GM04504 (cell line): ENCODE results near the gene FBN2.

Experiments used
- DNase-seq: peaks from one replicate; pipeline ENCODE4 v3.0.0-alpha.2; 2012; ENCODE audit warnings: low read depth

FBN2 gene

DNA sequence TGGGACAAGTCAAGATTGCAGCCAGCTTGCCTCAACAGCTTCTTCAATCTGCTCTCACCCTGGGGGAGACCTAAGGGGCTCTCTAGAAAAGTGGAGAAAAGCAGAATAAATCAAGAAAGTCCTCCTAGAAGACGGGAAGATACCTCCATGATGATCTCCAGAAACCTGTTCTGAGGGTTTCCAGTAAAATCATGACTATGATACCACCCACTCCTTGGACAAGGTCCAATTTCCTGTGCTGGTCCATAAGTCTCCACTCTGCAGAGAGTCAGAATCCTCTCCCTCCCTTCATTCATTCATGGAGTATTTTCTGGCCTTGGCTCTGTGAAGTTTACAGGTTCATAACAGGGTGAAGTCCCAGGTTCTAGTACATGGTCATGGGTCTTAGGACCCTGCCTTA, 285.8 kb downstream of the FBN2 start:
- DNase-seq, result no peak

DNA sequence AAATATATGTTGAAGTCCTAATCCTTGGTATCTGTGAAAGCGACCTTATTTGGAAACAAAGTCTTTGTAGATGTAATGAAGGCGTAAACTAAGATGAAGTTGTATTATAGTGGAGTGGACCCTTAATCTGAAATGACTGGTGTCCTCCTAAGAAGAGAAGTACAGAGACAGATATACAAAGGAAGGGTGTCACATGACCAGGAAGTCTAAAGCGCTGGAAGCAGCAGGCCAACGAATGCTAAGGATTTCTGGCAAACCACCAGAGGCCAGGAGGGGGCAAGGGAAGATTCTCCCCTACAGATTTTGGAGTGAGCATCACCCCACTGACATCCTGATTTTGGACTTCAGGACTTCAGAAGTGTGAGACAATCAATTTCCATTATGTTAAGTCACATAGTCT, 292.1 kb downstream of the FBN2 start:
- DNase-seq, result no peak

DNA sequence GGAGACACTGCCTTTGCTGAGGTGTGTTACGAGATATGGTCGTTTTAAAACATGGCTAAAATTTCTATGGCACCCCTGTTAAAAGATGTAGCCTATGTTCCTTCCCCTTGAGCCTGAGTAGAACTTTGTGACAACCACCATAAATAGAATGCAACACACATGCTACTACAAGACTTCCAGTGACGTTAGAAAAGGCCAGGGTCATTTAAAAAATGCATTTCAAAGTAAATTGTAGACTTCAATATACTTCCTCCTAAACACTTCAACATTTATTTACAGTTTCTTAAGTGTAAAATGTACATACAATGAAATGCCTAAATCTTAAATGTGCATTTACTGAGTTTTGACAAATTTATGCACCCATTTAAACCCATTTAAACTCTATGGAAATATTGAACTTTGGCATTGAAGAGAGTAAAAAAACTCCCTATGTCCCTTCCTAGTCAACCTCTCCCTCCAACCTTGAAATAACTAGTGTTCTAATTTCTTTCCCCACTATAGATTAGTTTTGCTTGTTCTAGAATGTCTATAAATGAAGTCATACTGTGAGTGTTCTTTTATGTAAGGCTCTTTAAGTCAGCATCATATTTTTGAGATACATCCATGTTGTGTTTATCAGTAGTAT, 294.0 kb downstream of the FBN2 start:
- DNase-seq, result no peak

DNA sequence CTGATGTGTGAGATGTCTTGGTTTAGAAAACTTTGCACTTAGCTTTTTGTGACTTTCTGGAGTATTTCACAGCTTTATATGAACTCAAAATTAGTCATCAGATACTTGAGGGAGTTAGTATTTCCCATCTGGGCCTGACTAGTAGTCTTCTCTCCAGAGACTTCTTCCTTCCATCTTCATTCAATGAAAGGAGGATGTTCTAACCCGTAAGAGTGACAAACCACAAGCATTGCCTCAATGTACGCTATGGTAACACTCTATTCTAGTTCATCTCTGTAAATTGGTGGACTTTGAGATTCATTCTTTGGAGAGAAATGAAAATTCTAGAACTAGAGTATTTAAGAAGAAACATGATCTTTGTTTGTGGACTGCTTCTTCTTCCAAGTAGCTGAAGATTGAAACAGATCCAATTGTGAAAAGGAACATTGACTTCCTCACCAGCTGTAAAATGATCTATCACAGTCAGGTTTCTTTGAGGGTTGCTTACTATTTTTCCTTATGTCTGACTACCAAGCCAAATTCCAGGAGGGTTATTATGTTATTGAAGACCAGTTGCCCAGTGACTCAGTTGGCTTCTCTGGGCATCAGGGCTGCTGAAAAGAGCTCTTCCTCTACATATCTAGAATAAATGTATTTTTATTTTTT, 296.9 kb downstream of the FBN2 start:
- no peak for DNase-seq

DNA sequence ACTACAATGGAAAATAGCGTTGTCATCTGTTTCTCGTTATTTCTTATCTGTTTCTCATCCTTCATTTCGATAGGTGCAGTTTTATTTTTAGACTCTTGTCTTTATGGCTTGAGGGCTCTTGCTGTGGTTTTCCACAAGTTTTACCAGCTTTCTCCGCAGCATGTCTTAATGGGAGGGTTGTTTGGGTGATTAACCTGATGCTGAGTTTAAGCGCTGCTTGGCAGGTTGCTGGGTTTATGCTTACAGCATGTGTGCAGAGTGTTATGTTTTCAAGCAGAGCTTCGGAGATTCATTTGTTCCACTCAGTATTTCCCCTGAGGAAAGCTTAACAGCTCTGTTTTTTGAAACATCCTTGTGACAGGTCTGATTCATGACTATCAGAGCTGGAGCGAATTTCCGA, 300.5 kb downstream of the FBN2 start:
- DNase-seq, result no peak

DNA sequence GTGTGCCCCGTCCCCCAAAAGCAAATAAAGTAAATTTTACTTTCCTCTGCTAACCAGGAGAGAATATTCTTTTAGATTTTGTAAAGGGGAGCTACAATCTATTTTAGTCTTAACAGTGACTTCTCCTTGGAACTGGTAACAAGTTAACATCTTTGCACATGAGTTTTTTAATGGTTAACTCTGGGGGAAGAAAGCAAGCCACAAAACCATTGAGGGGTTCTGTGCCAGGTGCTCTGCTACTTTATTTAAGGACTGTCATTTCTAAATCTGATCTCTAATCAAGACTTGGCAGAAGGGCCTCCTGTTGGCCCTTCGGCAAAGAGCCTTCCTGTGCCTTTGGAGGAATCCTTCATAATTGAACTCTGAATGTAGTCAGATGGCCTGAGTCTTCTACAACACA, 301.0 kb downstream of the FBN2 start:
- DNase-seq, result no peak

DNA sequence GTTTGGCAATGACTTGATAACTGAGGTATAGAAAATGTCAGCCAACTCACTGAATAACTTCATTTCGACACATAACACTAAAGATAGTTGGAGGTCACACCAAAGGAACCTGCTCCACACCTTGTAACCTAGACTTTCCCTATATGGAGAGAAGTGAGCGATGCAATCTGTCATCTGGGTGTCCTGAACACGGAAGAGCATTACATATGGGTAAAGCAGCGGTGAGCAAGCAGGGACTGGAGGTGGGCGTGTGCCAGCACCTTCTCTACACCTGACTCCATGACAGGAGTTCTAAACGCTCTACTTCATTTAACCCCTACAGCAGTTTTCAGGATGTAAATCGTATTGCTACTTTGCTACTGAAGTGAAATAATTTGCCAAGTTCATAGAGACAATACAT, 301.7 kb downstream of the FBN2 start:
- no peak for DNase-seq

DNA sequence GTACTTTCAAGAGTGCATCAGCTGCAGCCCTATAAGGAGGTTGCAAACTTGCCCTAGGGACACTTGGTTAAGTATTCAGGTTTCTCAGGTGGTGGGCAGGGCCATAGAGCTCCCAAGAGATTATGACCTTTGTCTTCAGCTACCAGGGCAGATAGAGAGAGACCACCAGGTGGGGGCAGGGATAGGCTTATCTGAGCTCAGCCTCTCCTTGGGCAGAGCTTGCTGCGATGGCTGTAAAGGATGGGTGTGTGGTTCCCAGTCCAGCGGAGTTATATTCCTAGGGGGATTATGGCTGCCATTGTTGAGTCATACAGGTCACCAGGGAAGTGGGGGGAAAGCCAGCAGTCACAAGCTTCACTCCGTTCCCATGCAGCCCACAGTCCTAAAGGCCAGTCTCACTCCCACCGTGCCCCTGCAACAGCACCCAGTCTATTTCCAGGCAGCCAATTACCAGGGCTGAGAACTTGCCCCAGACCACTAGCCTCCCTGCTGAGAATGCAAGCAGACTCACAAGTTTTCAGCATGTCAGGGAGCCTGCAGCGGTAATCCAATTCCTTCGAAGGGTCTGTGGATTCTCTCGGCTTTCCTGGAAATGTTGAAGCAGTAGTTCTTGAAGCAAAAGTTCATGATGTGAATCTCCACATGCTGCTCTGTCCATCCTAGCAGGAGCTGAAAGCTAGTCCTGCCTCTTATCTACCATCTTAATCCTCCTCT, 303.0 kb downstream of the FBN2 start:
- no peak for DNase-seq

DNA sequence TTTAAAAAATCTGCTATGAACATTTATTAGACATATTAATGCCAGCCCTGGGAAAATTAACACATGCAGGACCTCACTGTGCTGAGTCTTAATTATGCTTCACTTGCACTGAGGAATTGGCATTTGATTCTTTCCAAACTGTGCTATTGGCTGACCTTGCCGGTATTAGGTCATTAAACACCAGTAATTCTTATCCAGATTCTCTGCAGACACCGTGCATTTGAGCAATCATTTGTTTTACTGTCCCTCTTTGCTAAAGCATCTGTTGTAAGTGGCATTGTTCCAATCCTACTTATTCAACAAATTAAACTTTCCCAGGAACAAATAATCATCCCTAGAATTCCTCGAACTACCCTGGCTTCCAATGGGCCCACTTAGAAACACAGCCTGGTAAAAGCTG, 309.5 kb downstream of the FBN2 start:
- no peak for DNase-seq

DNA sequence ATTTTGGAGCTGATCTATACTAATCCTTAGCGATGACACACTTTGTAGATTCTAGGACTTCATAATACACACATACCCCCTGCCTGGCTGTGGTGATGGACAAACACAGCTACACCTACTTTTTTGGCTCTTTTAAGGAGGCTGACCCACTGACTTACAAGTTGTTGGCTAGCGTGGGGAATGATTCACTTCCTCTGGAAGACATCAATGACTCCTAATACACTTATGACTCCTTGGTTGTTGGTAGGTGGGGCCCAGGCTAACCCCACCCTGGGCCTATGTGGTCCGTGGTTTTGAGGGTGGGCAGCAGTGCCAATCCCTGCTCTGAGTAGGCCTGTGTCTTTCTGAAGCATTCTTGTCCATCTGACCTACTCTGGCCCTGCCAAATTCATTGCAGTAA, 310.0 kb downstream of the FBN2 start:
- peak; percentile 19 for DNase-seq

DNA sequence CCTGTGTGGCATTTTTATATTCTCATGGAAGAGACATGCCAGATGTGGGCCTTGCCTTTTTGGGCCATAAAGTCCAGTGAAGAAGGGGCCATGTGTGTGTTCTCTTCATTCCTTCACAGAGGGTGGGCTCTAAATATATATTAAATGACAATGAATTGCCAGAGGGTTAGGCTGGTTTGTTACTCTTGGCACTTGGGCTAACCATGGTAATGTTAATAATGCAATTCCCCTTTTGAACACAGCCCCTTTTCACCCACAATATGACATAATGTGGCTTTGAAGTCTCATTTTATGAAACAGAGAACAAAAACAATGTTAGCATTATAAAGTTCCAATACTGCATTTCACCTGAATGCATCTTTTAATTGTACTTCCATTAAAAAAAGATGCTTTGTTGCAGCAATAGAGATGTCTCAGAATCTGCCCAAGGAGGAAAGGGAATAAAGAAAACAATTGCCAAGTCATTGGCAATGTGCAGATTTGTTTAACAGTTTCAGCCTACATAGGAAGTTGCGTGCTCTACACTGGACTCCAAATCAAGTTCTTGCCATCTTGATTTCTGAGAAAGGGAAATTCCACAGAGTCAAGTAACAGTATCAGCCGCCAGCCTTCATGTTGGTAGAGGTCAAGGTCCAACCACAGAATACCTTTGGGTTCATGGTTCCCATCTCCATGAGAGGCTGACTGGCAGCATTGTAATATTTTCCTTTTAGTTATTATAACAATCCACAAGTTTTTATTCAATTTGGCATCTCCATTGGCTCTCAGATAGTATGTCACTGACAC, 312.6 kb downstream of the FBN2 start:
- no peak for DNase-seq

DNA sequence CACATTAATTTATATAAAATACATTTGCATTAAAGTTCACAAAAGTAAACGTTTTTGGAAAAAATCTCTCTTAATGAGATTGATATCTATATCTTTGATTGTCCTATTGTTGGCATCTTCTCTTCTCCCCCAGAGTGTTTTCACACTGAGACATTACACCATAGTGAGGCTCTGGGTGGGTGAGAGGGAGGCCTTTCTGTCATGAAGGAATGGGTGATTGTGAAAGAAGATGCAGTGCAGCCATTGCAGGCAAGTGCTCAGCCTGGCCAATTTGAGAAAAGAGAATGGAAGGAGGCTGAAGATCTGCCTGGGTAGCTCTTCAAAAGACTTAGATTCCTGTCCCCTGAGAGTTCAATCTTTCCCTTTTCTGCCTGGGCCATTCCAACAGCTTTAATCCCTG, 313.7 kb downstream of the FBN2 start:
- no peak for DNase-seq

DNA sequence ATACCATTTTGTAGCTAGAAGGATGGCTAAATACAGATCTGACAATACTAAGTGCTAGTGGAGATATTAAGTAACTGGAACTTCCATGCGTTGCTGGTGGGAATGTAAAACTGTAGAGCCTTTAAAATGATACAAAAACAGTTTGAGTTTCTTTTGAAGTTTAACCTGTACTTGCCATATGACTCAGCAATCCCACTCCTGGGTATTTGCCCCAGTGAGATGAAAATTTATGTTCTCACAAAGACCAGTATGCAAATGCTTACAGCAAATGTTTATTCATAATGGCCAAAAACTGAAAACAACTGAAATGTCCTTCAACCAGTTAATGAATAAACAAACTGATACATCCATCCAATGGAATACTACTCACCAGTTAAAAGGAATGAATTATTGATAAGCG, 317.2 kb downstream of the FBN2 start:
- DNase-seq, result no peak

DNA sequence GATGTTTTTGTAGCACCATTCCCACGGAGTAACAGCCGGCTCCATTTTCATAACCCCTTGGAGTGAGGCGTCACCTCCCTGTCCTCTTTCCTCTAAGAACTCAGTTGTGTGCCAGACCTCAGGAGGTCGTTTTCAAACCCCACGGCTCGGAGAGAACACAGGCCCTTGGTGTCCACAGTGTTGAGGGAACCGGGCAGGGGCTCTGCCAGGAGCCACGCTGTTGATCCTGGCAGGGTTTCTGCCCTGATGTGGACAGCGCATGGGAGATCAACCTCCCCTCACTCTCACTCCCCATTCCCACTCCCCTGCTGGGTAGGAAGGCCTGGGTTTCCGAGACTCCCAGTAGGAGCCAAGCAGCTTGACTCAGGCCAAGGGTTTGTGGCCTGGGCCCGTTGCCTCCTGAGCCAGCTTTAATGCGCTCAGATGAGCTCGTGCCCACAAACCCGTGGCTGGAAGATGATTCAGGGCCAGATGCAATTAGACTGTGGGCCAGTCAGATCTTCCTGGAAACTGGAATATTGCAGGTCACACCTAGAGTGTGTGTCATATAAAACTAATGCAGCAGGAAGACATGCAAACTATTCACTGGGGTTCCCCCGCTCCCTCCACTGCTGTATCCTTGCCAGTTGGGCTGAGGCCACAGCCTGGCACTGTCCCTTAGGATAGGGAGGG, 321.0 kb downstream of the FBN2 start:
- DNase-seq, result peak; percentile 35

DNA sequence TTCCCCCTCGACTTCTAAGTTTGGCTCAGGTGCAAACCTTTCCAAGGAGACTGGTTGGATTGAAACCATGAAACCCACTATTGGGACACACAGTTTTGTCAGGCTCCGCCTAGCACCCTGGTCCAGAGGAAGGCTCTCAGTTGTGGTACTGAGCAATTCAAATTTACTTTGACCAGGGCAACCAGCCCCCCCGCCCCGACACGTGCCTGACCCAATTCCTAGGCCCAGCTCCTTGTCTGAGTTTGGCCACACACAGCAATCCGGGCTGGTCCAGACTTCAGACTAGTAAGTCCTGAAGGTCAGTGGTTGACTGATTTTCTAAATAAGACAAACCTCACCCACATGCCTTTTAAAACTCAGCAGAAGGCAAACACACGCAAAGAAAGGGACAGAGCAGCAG, 321.8 kb downstream of the FBN2 start:
- no peak for DNase-seq

DNA sequence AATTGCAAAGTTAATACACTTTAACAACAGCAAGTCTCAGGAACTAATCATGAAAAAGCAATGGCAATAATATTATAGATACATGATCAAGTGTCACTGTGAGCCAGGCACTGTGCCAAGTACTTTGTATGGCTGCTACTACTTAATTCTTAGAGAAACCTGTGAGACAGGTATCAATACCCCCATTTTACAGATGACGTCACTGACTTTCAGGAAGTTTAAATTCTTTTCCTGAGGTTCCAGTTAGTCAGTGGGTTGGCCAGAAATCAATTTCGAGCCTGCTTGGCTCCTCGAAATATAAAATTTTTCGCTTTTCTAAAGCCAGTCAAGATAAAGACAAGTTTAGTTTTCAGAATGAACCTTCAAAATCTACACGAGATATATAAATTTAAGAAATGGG, 324.2 kb downstream of the FBN2 start:
- DNase-seq, result no peak

DNA sequence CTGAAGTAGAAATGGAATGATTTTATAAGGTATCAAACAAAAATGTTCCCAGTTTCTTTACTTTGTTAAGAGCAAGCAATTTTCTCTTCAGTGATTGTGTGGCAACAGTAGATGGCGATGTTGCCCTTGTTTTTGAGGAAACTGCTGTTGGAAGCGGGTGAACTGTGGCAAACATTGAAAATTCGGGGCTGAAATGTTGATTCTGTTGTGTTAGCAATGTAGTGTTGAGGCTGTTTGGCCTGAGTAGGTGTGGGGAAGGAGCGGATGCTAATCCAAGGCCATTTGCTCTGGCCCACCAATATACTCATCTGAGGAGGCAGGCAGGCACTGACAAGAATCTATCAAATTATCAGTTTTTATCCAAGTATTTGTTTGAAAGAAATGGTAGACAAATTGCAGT, 324.7 kb downstream of the FBN2 start:
- peak; percentile 31 for DNase-seq

DNA sequence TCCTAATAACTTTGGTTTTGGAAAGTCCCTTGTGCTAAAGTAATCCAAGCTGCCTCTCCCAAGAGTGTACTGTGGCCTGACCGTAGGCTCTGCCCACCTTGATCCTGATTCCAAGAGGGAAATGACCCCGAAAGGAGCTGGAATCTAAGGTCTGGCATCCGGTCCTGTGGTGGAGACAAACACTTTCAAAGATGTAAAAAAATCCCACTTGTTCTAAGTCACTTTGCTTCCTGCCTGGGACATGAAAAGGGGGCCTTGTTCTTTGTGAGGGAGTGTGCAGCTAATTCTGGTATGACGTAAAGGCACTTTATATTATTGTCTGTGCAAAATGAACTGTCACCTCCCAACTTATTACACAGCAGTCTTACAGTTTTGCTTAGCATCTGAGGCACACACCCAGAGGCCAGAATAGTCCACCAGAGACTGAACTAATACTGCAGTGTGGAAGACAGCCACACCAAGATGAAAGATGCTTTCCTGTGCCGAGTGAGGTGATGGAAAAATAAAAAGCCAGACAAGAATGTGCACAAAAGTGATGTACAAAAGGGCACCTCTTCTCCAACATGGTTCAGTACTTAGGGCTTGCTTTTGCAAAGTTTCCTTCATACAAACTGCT, 325.7 kb downstream of the FBN2 start:
- DNase-seq, result no peak

DNA sequence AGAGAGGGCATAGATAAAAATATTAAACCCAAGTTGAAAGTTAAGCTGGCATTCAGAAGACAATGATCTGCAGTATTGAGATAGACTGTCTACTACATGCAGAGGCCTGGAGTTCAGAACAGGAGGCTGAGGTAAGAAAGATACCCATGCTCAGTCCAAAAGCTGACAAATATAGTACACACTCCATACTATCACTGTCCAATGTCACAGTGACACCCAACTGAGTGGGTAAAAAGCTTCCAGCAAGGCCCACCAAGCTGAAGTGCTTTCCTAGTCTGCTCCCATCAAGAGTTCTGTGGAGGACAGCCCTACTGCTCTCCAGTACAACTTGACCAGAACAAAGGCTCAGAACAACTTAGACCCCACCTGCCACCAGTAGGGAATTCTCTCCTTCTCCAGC, 329.6 kb downstream of the FBN2 start:
- DNase-seq, result no peak
